SIG-M5 treated with dmso at 0.1 percent for 504 hours (cell line): Measurements from ENCODE around the gene SRPRB.

ENCODE experiments used
- DNase-seq: peaks from one replicate; lab custom pipeline; 2025; ENCODE audit not compliant: unreplicated experiment; lab: John Stamatoyannopoulos, UW

The SRPRB gene

GRCh38 chr3:133840055-133840737 lies 34.6 kb downstream of the SRPRB start:
- DNase-seq: no peak

GRCh38 chr3:133840767-133841166 lies 35.2 kb downstream of the SRPRB start:
- no peak for DNase-seq

GRCh38 chr3:133841196-133841595 lies 35.6 kb downstream of the SRPRB start:
- DNase-seq: no peak

GRCh38 chr3:133842158-133842557 lies 36.5 kb downstream of the SRPRB start:
- no peak for DNase-seq

GRCh38 chr3:133843634-133844033 lies 38.0 kb downstream of the SRPRB start:
- no peak for DNase-seq

GRCh38 chr3:133845127-133845526 lies 39.5 kb downstream of the SRPRB start:
- DNase-seq: no peak

- DNase-seq: no peak
Observed at GRCh38 chr3:133849346-133849745, 43.7 kb downstream of the SRPRB start.

- no peak for DNase-seq
Observed at GRCh38 chr3:133850034-133850433, 44.4 kb downstream of the SRPRB start.

GRCh38 chr3:133851266-133851906 lies 45.8 kb downstream of the SRPRB start:
- no peak for DNase-seq

- no peak for DNase-seq
Observed at GRCh38 chr3:133851931-133852330, 46.3 kb downstream of the SRPRB start.

- no peak for DNase-seq
Observed at GRCh38 chr3:133853063-133853924, 47.7 kb downstream of the SRPRB start.

- no peak for DNase-seq
Observed at GRCh38 chr3:133853925-133854227, 48.3 kb downstream of the SRPRB start.

GRCh38 chr3:133854264-133855001 lies 48.8 kb downstream of the SRPRB start:
- no peak for DNase-seq

GRCh38 chr3:133855002-133855370 lies 49.4 kb downstream of the SRPRB start:
- DNase-seq: no peak

- DNase-seq: peak; percentile 24
Observed at GRCh38 chr3:133855772-133856171, 50.2 kb downstream of the SRPRB start.

- DNase-seq: no peak
Observed at GRCh38 chr3:133856316-133856715, 50.7 kb downstream of the SRPRB start.

GRCh38 chr3:133857767-133858166 lies 52.2 kb downstream of the SRPRB start:
- peak; percentile 36 for DNase-seq

- no peak for DNase-seq
Observed at GRCh38 chr3:133859381-133860234, 54.0 kb downstream of the SRPRB start.

GRCh38 chr3:133860519-133860918 lies 54.9 kb downstream of the SRPRB start:
- no peak for DNase-seq

GRCh38 chr3:133862161-133862560 lies 56.5 kb downstream of the SRPRB start:
- DNase-seq: no peak

GRCh38 chr3:133863911-133864310 lies 58.3 kb downstream of the SRPRB start:
- no peak for DNase-seq
